Measurements from ENCODE around the gene CMIP.

The CMIP gene

DNA sequence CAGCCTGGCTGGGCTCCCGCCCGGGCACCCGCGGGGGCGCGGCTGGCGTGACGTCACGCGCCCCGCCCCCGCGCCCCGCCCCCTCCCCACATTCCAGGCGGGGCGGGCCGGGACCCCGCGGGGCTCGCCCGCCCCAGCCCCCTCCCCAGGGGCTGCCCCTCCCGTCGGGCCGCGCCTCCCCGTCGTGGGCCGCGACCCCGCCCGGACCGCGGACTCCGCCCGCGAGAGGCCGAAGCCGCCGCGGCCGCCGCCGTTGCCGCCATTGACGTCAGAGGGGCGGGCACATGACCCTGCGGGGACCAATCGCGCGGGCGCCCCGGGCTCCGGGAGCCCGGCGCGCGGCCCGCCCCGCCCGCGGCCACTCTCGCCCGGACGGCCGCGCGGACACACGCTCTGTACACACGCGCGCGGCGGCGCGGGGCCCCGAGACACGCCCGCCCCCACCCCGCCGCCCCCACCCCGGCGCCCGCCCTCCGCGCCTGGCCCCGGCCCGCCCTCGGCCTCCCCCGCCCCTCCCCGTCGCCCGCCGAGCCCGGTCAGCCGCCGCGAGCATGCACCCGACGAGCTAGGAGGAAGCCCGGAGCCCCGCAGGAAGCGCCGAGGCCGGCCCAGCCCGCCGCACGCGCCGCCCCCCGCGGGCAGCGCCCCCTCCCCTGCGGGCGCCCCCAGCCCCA lies at the start of gene CMIP:
Gene CMIP (plus strand): TSS at position 361 of the 674 bp plus-strand sequence.
- Histone ChIP-seq H3K9me3 (ENCODE audit: insufficient read depth, low read depth, low read length) (no peaks in the 10 kb centered on the region), H3F3A (ENCODE audit: low read depth) (no peaks in the 10 kb centered on the region), H3K4me2 (ENCODE audit: low read depth, low read length, poor library complexity, severe bottlenecking) (peak within 1 kb of the TSS; percentile 94), H3K27me3 (ENCODE audit: insufficient read depth, low read length, poor library complexity, severe bottlenecking) (no peaks in the 10 kb centered on the region), H2AFZ (ENCODE audit: low read length) (peak within 1 kb of the TSS; percentile 57), H3K4me1 (ENCODE audit: insufficient read depth, low read length, poor library complexity, severe bottlenecking) (peaks cover 44% of the 10 kb centered on the region), H3K79me2 (ENCODE audit: insufficient read depth, low read length) (peaks cover 45% of the 10 kb centered on the region), H3K4me3 (ENCODE audit: low read length, poor library complexity, severe bottlenecking) (peak within 1 kb of the TSS; percentile 85), H3K9ac (ENCODE audit: low read depth, low read length, poor library complexity, severe bottlenecking) (peak within 1 kb of the TSS; percentile 86), H4K20me1 (ENCODE audit: insufficient read depth, low read length, poor library complexity, severe bottlenecking) (peaks cover 34% of the 10 kb centered on the region), H3K36me3 (ENCODE audit: insufficient read depth, low read length) (no peaks in the 10 kb centered on the region), H3K9me2 (replicated peaks; ENCODE audit: low read depth, low read length) (no peaks in the 10 kb centered on the region)
- TF ChIP-seq, protein P1, sequence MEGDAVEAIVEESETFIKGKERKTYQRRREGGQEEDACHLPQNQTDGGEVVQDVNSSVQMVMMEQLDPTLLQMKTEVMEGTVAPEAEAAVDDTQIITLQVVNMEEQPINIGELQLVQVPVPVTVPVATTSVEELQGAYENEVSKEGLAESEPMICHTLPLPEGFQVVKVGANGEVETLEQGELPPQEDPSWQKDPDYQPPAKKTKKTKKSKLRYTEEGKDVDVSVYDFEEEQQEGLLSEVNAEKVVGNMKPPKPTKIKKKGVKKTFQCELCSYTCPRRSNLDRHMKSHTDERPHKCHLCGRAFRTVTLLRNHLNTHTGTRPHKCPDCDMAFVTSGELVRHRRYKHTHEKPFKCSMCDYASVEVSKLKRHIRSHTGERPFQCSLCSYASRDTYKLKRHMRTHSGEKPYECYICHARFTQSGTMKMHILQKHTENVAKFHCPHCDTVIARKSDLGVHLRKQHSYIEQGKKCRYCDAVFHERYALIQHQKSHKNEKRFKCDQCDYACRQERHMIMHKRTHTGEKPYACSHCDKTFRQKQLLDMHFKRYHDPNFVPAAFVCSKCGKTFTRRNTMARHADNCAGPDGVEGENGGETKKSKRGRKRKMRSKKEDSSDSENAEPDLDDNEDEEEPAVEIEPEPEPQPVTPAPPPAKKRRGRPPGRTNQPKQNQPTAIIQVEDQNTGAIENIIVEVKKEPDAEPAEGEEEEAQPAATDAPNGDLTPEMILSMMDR (conservative IDR thresholded peaks at IDR 0.05; ENCODE audit: low read length): no peak
- TF ChIP-seq EZH2phosphoT487 (IDR thresholded peaks at IDR 0.05; ENCODE audit: borderline replicate concordance): no peak

GRCh38 chr16:81394966-81395655 lies 49.5 kb upstream of the CMIP start:
- H2AFZ ChIP-seq (ENCODE audit: low read length): no peak overlapping the region
- no peak overlapping the region for H3K9ac ChIP-seq (ENCODE audit: low read depth, low read length, poor library complexity, severe bottlenecking)
- H3K36me3 ChIP-seq (ENCODE audit: insufficient read depth, low read length): peaks cover 9% of the 10 kb centered on the region; the same call in 1 of the 2 replicates
- no peaks in the 10 kb centered on the region for H3F3A ChIP-seq (ENCODE audit: low read depth)
- H3K79me2 ChIP-seq (ENCODE audit: insufficient read depth, low read length): no peaks in the 10 kb centered on the region
- H3K4me2 ChIP-seq (ENCODE audit: low read depth, low read length, poor library complexity, severe bottlenecking): no peak overlapping the region
- no peaks in the 10 kb centered on the region for H3K9me2 ChIP-seq (replicated peaks; ENCODE audit: low read depth, low read length)
- no peak for TF ChIP-seq EZH2phosphoT487 (IDR thresholded peaks at IDR 0.05; ENCODE audit: borderline replicate concordance)
- TF ChIP-seq, protein P1 (conservative IDR thresholded peaks at IDR 0.05; ENCODE audit: low read length): no peak
- H3K4me1 ChIP-seq (ENCODE audit: insufficient read depth, low read length, poor library complexity, severe bottlenecking): no peaks in the 10 kb centered on the region
- no peaks in the 10 kb centered on the region for H3K27me3 ChIP-seq (ENCODE audit: insufficient read depth, low read length, poor library complexity, severe bottlenecking)
- H3K4me3 ChIP-seq (ENCODE audit: low read length, poor library complexity, severe bottlenecking): no peak overlapping the region
- H4K20me1 ChIP-seq (ENCODE audit: insufficient read depth, low read length, poor library complexity, severe bottlenecking): no peaks in the 10 kb centered on the region
- no peaks in the 10 kb centered on the region for H3K9me3 ChIP-seq (ENCODE audit: insufficient read depth, low read depth, low read length)

DNA sequence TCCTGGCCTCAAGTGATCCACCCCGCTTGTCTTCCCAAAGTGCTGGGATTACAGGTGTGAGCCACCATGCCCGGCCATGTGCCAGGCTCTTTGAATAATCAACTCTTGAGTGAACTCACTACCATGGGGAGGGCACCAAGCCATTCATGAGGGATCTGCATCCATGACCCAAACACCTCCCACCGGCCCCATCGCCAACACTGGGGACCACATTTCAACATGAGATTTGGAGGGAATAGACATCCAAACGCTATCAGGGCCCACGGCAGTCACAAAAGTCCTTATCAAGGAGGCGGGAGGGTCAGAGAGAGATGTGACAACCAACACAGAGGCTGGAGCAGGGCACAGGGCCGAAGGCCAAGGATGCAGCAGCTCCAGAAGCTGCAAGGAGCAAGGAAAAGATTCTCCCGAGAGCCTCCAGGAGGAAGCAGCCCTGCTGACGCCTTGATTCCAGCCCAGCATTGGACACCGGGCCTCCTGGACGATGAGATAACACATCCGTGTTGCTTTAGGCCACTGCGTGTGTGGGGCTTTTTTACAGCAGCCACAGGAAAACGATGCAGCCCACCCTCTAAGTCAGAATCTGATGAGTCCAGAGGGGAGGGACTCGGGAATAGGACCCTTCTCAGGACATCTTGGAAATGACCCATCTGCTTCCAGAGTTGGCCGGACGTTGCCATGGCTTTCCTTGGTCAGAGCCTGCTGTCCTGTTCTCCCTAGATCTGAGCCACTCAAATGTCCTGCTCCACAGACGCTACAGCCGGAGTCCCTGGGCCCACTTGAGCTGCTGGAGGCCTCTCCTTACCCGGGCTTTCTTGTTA lies 47.3 kb upstream of the CMIP start:
- H2AFZ ChIP-seq (ENCODE audit: low read length): no peak overlapping the region
- H3K9me3 ChIP-seq (ENCODE audit: insufficient read depth, low read depth, low read length): no peaks in the 10 kb centered on the region
- no peaks in the 10 kb centered on the region for H3K9me2 ChIP-seq (replicated peaks; ENCODE audit: low read depth, low read length)
- no peak overlapping the region for H3K4me3 ChIP-seq (ENCODE audit: low read length, poor library complexity, severe bottlenecking)
- peaks cover under 1% of the 10 kb centered on the region; the same call in 1 of the 2 replicates for H3K36me3 ChIP-seq (ENCODE audit: insufficient read depth, low read length)
- H3K79me2 ChIP-seq (ENCODE audit: insufficient read depth, low read length): no peaks in the 10 kb centered on the region
- H3K4me2 ChIP-seq (ENCODE audit: low read depth, low read length, poor library complexity, severe bottlenecking): no peak overlapping the region
- H3F3A ChIP-seq (ENCODE audit: low read depth): no peaks in the 10 kb centered on the region
- no peaks in the 10 kb centered on the region for H3K4me1 ChIP-seq (ENCODE audit: insufficient read depth, low read length, poor library complexity, severe bottlenecking)
- H4K20me1 ChIP-seq (ENCODE audit: insufficient read depth, low read length, poor library complexity, severe bottlenecking): no peaks in the 10 kb centered on the region
- TF ChIP-seq EZH2phosphoT487 (IDR thresholded peaks at IDR 0.05; ENCODE audit: borderline replicate concordance): no peak
- TF ChIP-seq, protein P1 (conservative IDR thresholded peaks at IDR 0.05; ENCODE audit: low read length): no peak
- no peak overlapping the region for H3K9ac ChIP-seq (ENCODE audit: low read depth, low read length, poor library complexity, severe bottlenecking)
- no peaks in the 10 kb centered on the region for H3K27me3 ChIP-seq (ENCODE audit: insufficient read depth, low read length, poor library complexity, severe bottlenecking)

Data from Loucy (cell line).